GM18505 (cell line): ENCODE results near the gene SIK2.
"Not testable (repeated sequence)": the region's sequence is repeated elsewhere in the genome, so short reads cannot be mapped to it uniquely, and the experiment has no call there.

ENCODE experiments used
- ATAC-seq: cut with Tn5 transposase; IDR thresholded peaks from one replicate; pipeline ENCODE4 v1.9.1; 2021; ENCODE audit not compliant: unreplicated experiment
- POLR2A ChIP-seq: IDR thresholded peaks from 4 replicates; pipeline ENCODE4 v1.6.1; 2011; ENCODE audit warnings: borderline replicate concordance; ENCODE audit not compliant: insufficient read depth, insufficient read length; ENCODE audit errors: extremely low read depth

The SIK2 gene

GRCh38 chr11:111770581-111771134, 168.4 kb downstream of the SIK2 start:
- no peak for ATAC-seq
- TF ChIP-seq POLR2A: no peak

DNA sequence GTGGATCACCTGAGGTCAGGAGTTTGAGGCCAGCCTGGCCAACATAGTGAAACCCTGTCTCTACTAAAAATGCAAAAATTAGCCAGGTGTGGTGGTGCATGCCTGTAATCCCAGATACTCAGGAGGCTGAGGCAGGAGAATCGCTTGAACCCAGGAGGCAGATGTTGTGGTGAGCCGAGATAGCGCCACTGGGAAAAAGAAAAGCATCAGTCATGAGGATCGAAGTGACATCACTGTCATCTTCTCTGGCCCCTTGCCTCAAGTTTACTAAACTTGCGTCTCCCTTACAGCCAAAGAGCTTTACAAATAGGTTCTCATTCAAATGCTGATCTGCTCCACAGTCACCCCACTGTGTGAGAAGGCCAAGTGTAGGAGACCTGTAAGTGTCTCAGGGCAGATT, 169.0 kb downstream of the SIK2 start:
- not testable (repeated sequence) for ATAC-seq

- no peak for ATAC-seq
- TF ChIP-seq POLR2A: no peak
Measured at GRCh38 chr11:111772535-111772934, 170.3 kb downstream of the SIK2 start.

DNA sequence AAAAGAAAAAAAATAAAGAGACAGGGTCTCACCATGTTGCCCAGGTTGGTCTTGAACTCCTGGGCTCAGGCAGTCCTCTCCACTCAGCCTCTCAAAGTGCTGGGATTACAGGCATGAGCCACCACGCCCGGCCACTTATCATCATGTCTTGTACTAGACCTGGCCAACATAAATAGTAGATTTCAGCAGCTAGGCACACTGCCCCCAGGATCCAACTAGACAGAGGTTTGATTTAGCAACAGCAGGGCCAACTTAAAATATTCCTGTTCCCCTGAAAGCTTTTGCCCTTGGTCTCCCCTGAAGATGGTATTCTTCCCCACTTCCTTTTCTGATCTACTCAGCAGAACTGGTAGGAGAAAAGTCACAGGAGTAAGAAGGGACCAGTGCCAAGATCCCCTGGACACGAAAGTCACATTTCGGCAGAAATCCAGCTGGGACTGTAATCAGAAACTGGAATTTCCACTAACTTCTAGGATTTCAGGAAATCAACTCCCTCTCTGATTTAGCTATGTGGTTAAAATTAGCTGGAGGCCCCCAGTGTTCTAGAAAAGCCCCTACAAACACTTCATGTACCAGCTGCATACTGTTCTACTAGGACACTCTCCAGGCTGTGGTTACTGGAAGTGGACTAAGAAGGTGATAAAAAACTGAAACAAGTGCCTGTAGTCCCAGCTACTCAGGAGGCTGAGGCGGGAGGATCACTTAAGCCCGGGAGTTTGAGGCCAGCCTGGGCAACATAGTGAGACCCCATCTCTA, 172.9 kb downstream of the SIK2 start:
- no peak for TF ChIP-seq POLR2A
- ATAC-seq: no peak

GRCh38 chr11:111776398-111777093, 174.3 kb downstream of the SIK2 start:
- no peak for TF ChIP-seq POLR2A

DNA sequence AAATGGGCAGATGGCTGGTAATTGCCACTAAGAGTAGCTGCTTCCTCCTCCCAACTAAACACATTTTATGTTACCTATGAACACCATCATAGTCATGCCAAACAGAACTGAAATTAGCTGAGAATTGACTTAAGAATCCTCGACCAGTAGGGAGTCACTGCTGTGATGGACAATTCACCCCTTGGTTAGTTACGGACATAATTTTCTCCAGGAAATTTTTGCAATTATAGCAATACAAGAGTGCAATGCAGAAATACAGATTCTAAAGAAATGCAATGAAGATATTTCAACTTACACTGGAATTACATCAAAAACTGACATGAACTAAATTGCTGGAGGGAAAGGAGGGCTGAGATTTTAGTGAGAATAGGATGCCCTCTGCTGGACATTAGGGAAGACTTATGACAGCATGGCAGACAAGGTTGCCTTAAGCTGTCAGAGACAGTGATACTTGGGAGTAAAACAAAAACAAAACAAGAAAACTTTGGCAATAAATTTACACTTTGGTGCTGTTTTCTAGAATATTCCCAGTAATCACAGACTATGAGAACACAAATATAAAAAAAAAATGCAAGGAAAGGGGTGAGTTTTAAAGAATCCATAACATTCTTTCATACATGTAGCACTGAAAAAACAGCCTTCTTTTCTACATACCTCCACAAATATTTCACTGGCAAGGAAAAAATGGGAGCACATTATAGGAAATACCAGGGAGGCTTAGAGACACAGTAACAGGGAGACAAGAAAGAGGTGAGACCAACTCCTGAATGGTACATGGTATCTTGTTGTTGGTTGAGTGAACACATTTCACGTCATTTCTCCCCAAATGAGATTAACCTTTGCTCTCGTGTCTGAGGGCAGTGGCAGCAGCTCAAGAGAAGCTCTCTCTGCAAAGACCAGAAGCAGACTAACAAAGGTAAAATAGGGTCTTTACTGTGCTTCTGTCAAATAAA, 175.1 kb downstream of the SIK2 start:
- TF ChIP-seq POLR2A: no peak
- peak; percentile 53 for ATAC-seq

More at GRCh38 chr11:111776398-111777093, 174.3 kb downstream of the SIK2 start:
- ATAC-seq: peak; percentile 92

- no peak for TF ChIP-seq POLR2A
- no peak for ATAC-seq
Measured at GRCh38 chr11:111778047-111778558, 175.9 kb downstream of the SIK2 start.

DNA sequence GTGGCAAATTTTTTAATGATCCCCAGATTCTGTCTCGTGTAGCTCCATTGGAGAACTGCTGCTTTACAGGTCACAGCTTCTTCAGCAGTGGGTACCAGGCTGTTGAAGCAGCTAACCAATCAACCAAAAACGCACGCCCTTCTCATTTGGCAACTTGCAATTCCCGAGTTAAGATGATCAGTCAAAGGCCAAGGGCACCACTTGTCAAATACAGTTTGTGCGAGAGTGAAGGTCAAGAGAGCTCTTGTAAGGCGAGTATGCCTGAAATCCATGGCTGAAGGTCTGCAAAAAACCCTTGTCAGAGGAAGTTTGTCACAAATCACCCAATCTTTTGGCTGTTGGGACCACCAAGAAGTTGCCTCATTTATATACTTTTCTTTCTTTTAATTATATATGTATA, 176.9 kb downstream of the SIK2 start:
- no peak for ATAC-seq
- no peak for TF ChIP-seq POLR2A
